Measurements from ENCODE around the gene SYVN1.

- TF ChIP-seq ESRRA (CRISPR knock-in tag; IDR thresholded peaks at IDR 0.05; ENCODE audit: borderline replicate concordance) (no peak), CBFB (CRISPR knock-in tag; IDR thresholded peaks at IDR 0.05; ENCODE audit: low read depth) (no peak), ZNF219 (CRISPR knock-in tag; IDR thresholded peaks at IDR 0.05; ENCODE audit: borderline replicate concordance) (no peak), SMAD3 (CRISPR knock-in tag; IDR thresholded peaks at IDR 0.05; ENCODE audit: borderline replicate concordance) (no peak)
These were observed 38.3 kb upstream of the SYVN1 start for GRCh38 chr11:65172600-65172999.
